Nephron progenitor cell (in vitro differentiated cells): ENCODE data around the gene CNTNAP5.

Source experiments
- DNase-seq: peaks from one replicate; pipeline ENCODE4 v3.0.0; 2021
- H3K27ac Mint-ChIP-seq: 2 replicates; pipeline ENCODE4 v1.8.0; 2021; ENCODE audit warnings: mild to moderate bottlenecking, moderate library complexity, mixed read lengths
- H3K27me3 Mint-ChIP-seq: 2 replicates; pipeline ENCODE4 v1.8.0; 2021; ENCODE audit warnings: mild to moderate bottlenecking, low read depth, mixed read lengths; ENCODE audit not compliant: poor library complexity
- H3K36me3 Mint-ChIP-seq: 2 replicates; pipeline ENCODE4 v1.8.0; 2021; ENCODE audit warnings: low read depth, mixed read lengths
- H3K4me1 Mint-ChIP-seq: 2 replicates; pipeline ENCODE4 v1.8.0; 2021; ENCODE audit warnings: mixed read lengths
- H3K4me3 Mint-ChIP-seq: 2 replicates; pipeline ENCODE4 v1.8.0; 2021; ENCODE audit warnings: mild to moderate bottlenecking, moderate library complexity, mixed read lengths
- H3K9me3 Mint-ChIP-seq: 2 replicates; pipeline ENCODE4 v1.8.0; 2021; ENCODE audit warnings: mild to moderate bottlenecking, moderate library complexity, mixed read lengths
- TF ChIP-seq, protein P1 (sequence below): fragments of 200-600 bp; sonication (generic); IDR thresholded peaks from 2 replicates; pipeline ENCODE4 v1.5.0; 2021; ENCODE audit warnings: antibody characterized with exemption

CNTNAP5 gene

DNA sequence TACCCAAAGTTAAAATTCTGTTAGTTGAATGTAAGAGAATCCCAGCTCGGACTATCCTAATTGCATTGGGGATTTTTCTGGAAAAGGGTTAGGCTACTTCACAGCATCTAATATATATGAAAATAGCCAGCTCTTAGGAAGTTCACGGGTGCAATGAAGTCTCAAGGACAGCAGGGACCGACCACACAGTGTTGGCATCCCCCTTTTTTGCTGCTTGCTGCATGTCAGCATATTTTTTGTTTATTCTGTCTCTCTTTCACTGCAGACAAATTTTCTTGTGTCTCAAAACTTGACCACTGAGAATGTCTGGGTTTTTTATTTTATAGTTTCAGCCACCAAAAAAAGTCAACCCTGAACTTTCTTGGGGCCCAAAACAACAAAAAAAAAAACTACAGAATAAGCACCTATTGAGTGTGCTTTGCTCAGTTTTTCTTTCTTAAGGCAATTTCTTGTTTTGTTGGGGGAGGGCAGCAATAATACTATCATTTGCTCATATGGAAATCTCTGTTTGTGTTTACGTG is 535.6 kb downstream of the CNTNAP5 start:
- H3K9me3 Mint-ChIP-seq = no peaks in the 10 kb centered on the region
- TF ChIP-seq, protein P1, sequence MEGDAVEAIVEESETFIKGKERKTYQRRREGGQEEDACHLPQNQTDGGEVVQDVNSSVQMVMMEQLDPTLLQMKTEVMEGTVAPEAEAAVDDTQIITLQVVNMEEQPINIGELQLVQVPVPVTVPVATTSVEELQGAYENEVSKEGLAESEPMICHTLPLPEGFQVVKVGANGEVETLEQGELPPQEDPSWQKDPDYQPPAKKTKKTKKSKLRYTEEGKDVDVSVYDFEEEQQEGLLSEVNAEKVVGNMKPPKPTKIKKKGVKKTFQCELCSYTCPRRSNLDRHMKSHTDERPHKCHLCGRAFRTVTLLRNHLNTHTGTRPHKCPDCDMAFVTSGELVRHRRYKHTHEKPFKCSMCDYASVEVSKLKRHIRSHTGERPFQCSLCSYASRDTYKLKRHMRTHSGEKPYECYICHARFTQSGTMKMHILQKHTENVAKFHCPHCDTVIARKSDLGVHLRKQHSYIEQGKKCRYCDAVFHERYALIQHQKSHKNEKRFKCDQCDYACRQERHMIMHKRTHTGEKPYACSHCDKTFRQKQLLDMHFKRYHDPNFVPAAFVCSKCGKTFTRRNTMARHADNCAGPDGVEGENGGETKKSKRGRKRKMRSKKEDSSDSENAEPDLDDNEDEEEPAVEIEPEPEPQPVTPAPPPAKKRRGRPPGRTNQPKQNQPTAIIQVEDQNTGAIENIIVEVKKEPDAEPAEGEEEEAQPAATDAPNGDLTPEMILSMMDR = no peak
- no peak for DNase-seq
- H3K4me1 Mint-ChIP-seq = no peaks in the 10 kb centered on the region
- no peak overlapping the region for H3K4me3 Mint-ChIP-seq
- no peak overlapping the region for H3K27ac Mint-ChIP-seq
- peaks cover 3% of the 10 kb centered on the region for H3K27me3 Mint-ChIP-seq
- H3K36me3 Mint-ChIP-seq = no peaks in the 10 kb centered on the region

DNA sequence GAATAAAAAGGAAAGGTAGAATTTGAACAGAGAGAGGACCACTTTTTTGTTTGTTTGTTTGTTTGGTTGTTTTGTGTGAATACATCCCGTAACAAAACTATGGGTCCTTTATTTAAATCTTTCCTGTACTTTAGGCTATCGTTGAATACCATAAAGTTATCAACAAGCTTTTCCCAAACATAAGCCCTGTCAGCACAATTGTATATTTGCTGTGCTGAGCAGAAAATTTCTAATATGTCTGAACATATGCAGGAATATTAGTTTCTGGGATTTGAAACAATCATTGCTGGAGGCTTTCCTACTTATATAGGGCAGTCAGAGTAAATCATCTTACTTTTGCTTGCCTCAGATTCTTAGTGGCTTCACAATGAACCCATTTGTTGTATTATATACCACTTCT is 536.4 kb downstream of the CNTNAP5 start:
- no peak overlapping the region for H3K4me3 Mint-ChIP-seq
- peaks cover 3% of the 10 kb centered on the region for H3K27me3 Mint-ChIP-seq
- DNase-seq = no peak
- H3K27ac Mint-ChIP-seq = no peak overlapping the region
- TF ChIP-seq, protein P1 = no peak
- no peaks in the 10 kb centered on the region for H3K36me3 Mint-ChIP-seq
- H3K9me3 Mint-ChIP-seq = no peaks in the 10 kb centered on the region
- no peaks in the 10 kb centered on the region for H3K4me1 Mint-ChIP-seq

DNA sequence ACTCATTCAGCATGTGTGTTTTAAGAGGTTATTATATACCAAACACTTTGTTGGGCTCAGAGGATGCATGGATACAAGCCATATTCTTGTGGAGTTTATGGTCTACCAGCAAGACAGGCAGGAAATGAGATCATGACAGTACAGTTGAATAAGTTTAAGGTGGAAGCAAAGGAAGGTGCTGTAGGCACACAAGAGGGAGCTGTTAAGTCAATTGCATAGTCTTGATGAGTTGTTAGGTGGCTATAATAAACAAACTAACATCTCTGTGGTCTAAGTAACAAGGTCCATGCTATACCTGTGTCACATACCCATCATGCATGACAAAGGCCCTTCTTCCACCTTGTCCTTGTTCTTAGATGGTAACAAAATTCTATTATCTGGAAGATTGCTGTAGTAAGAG is 538.3 kb downstream of the CNTNAP5 start:
- no peak overlapping the region for H3K27ac Mint-ChIP-seq
- no peaks in the 10 kb centered on the region for H3K36me3 Mint-ChIP-seq
- peaks cover 3% of the 10 kb centered on the region for H3K27me3 Mint-ChIP-seq
- no peak for DNase-seq
- TF ChIP-seq, protein P1 = no peak
- H3K4me1 Mint-ChIP-seq = no peaks in the 10 kb centered on the region
- H3K9me3 Mint-ChIP-seq = no peaks in the 10 kb centered on the region
- H3K4me3 Mint-ChIP-seq = no peak overlapping the region

DNA sequence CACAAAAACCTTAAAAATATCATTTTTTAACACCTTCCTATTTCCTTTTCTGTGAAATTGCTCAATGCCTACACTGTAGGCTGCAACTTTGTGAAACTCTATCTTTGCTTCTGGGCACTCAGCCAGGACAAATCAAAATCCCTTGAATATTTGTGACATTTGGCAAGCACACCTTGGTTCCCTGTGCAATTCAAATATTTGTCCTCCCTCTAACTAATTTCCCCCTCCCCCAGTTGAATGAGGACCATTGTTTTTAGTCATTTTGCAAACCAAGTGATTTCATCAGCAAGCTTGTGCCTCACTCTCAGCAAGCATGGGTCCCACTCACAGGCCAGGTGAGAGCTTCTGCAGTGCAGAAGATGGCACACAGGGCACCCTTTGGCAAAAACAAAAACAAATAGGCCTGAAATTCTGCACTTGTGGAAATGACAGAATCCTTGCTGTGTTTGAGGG is 541.5 kb downstream of the CNTNAP5 start:
- TF ChIP-seq, protein P1 = no peak
- Mint-ChIP-seq H3K27ac (no peak overlapping the region), H3K9me3 (no peaks in the 10 kb centered on the region), H3K4me1 (no peaks in the 10 kb centered on the region), H3K36me3 (no peaks in the 10 kb centered on the region), H3K27me3 (peaks cover 3% of the 10 kb centered on the region), H3K4me3 (no peak overlapping the region)
- DNase-seq = no peak

DNA sequence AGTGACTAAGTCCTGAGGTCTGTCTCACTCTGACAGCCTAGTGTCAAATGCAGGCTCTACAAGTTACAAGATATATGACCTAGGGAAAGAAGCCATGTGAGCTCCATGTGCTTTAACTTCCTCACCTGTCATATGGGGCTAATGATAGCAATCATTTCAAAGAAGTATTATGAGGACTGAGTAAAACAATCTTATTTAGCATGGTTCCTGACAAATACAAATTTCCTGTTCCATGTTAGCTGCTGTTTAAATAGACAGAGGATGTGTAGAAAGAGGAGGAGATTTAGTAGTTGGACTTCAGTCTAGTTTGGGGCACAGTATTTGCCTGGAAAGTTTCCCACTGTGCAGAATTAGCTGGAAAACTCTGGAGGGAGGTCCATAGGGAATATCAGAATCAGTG is 545.8 kb downstream of the CNTNAP5 start:
- TF ChIP-seq, protein P1 = no peak
- no peak overlapping the region for H3K4me3 Mint-ChIP-seq
- no peaks in the 10 kb centered on the region for H3K36me3 Mint-ChIP-seq
- DNase-seq = no peak
- H3K4me1 Mint-ChIP-seq = no peaks in the 10 kb centered on the region
- peaks cover 9% of the 10 kb centered on the region for H3K27me3 Mint-ChIP-seq
- H3K9me3 Mint-ChIP-seq = no peaks in the 10 kb centered on the region
- H3K27ac Mint-ChIP-seq = no peak overlapping the region

DNA sequence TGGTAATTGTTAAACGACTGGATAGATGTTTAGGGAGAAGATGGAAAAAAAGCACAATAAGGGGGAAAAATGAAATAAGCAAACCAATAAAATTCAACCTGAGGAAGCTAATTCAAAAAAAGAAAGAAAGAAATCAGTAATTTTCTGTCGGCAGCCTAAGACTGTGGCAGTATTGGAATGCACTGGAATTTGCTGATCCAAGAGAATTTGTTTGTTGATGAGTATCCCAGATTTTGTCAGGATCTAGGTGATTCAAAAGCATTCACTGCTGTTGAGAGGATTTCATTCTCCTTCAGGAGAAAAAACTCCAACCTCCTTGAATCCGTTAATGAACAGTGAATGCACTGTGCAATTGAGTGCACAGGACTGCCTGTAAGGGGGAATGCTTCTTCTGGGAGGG is 546.7 kb downstream of the CNTNAP5 start:
- TF ChIP-seq, protein P1 = no peak
- H3K36me3 Mint-ChIP-seq = no peaks in the 10 kb centered on the region
- no peaks in the 10 kb centered on the region for H3K9me3 Mint-ChIP-seq
- H3K27ac Mint-ChIP-seq = no peak overlapping the region
- H3K4me3 Mint-ChIP-seq = no peak overlapping the region
- no peaks in the 10 kb centered on the region for H3K4me1 Mint-ChIP-seq
- H3K27me3 Mint-ChIP-seq = peaks cover 12% of the 10 kb centered on the region
- DNase-seq = no peak
